Neural crest cell (in vitro differentiated cells): ENCODE results near the gene MYBPC2. TPM values are rescaled to one million over a fixed set of nuclear protein-coding genes. Genes with fewer than 3 reads are reported as not detected.
A peak's percentile ranks its signal among the peaks of the same experiment; 100 is the strongest.

Experiments
- DNase-seq: peaks from one replicate; pipeline ENCODE4 v3.0.0; 2021; ENCODE audit warnings: low read depth, mixed read lengths, low spot score
- H3K27ac Mint-ChIP-seq: one replicate; pipeline ENCODE4 v1.8.0; 2021; ENCODE audit warnings: mild to moderate bottlenecking, mixed read lengths; ENCODE audit not compliant: unreplicated experiment
- H3K27me3 Mint-ChIP-seq: 2 replicates; pipeline ENCODE4 v1.8.0; 2021; ENCODE audit warnings: low read depth, mild to moderate bottlenecking, mixed read lengths
- H3K36me3 Mint-ChIP-seq: 2 replicates; pipeline ENCODE4 v1.8.0; 2021; ENCODE audit warnings: low read depth, mild to moderate bottlenecking, mixed read lengths
- H3K4me1 Mint-ChIP-seq: 2 replicates; pipeline ENCODE4 v1.8.0; 2021; ENCODE audit warnings: mixed read lengths
- H3K4me3 Mint-ChIP-seq: one replicate; pipeline ENCODE4 v1.8.0; 2021; ENCODE audit warnings: mild to moderate bottlenecking, mixed read lengths
- H3K9me3 Mint-ChIP-seq: 2 replicates; pipeline ENCODE4 v1.8.0; 2021; ENCODE audit warnings: mixed read lengths
- CTCF ChIP-seq: fragments of 200-600 bp; sonication (generic); conservative IDR thresholded peaks from 2 replicates; pipeline ENCODE4 v1.5.0; 2021; ENCODE audit warnings: antibody characterized with exemption, mild to moderate bottlenecking
- total RNA-seq: library from RNA; stranded (reverse); gene quantifications from 2 replicates; pipeline ENCODE4 v1.2.1, GENCODE V29; 2021

MYBPC2 gene
- total RNA-seq, 1 donor from 2014 or later: not detected

GRCh38 chr19:50450369-50451222 is 17.9 kb downstream of the MYBPC2 start:
- no peak for DNase-seq
- no peak overlapping the region for H3K4me3 Mint-ChIP-seq
- peaks cover 3% of the 10 kb centered on the region for H3K9me3 Mint-ChIP-seq
- H3K27me3 Mint-ChIP-seq: peaks cover 8% of the 10 kb centered on the region
- no peak for TF ChIP-seq CTCF
- H3K4me1 Mint-ChIP-seq: no peaks in the 10 kb centered on the region
- H3K27ac Mint-ChIP-seq: peak overlapping the region; percentile 43
- no peaks in the 10 kb centered on the region for H3K36me3 Mint-ChIP-seq

GRCh38 chr19:50451223-50451534 is 18.5 kb downstream of the MYBPC2 start:
- Mint-ChIP-seq H3K4me1 (no peaks in the 10 kb centered on the region), H3K27me3 (peaks cover 8% of the 10 kb centered on the region), H3K27ac (no peak overlapping the region), H3K36me3 (no peaks in the 10 kb centered on the region), H3K9me3 (peaks cover 8% of the 10 kb centered on the region), H3K4me3 (no peak overlapping the region)
- TF ChIP-seq CTCF: no peak
- no peak for DNase-seq

GRCh38 chr19:50453243-50453642 is 20.6 kb downstream of the MYBPC2 start:
- DNase-seq: no peak
- Mint-ChIP-seq H3K36me3 (no peaks in the 10 kb centered on the region), H3K4me3 (no peak overlapping the region), H3K27me3 (peaks cover 14% of the 10 kb centered on the region), H3K9me3 (peaks cover 11% of the 10 kb centered on the region), H3K4me1 (no peaks in the 10 kb centered on the region), H3K27ac (no peak overlapping the region)
- no peak for TF ChIP-seq CTCF

DNA sequence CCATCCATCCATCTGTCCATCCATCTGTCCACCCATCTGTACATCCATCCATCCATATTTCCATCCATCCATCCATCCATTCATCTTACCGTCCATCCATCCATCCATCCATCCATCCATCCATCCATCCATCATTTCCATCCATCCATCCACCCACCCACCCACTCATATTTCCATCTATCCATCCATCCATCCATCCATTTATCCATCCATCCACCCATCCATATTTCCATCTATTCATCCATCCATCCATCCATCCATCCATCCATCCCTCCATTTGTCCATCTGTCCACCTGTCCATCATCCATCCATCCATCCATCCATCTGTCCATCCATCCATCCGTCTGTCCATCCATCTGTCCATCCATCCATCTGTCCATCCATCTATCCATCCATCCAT is 23.3 kb downstream of the MYBPC2 start:
- DNase-seq: no peak
- no peak overlapping the region for H3K4me3 Mint-ChIP-seq
- H3K4me1 Mint-ChIP-seq: peaks cover under 1% of the 10 kb centered on the region
- H3K9me3 Mint-ChIP-seq: peaks cover 11% of the 10 kb centered on the region
- no peak overlapping the region for H3K27ac Mint-ChIP-seq
- H3K36me3 Mint-ChIP-seq: no peaks in the 10 kb centered on the region
- H3K27me3 Mint-ChIP-seq: peaks cover 15% of the 10 kb centered on the region
- no peak for TF ChIP-seq CTCF

GRCh38 chr19:50457300-50457699 is 24.6 kb downstream of the MYBPC2 start:
- Mint-ChIP-seq H3K4me3 (no peak overlapping the region), H3K36me3 (no peaks in the 10 kb centered on the region), H3K9me3 (peaks cover 11% of the 10 kb centered on the region), H3K4me1 (peaks cover 6% of the 10 kb centered on the region), H3K27me3 (peaks cover 14% of the 10 kb centered on the region), H3K27ac (no peak overlapping the region)
- no peak for DNase-seq
- no peak for TF ChIP-seq CTCF
